Measurements from ENCODE around the gene PTPN18.

The PTPN18 gene

GRCh38 chr2:130338793-130339345, 17.0 kb upstream of the PTPN18 start:
- no peak for DNase-seq (ENCODE audit: low read depth, low spot score)
- H3K27ac ChIP-seq: no peak overlapping the region

- no peak for DNase-seq (ENCODE audit: low read depth, low spot score)
- no peak overlapping the region for H3K27ac ChIP-seq
These were observed 15.7 kb upstream of the PTPN18 start for GRCh38 chr2:130339885-130340745.

GRCh38 chr2:130341562-130342019, 14.3 kb upstream of the PTPN18 start:
- DNase-seq (ENCODE audit: low read depth, low spot score): no peak
- peak overlapping the region; percentile 78 for H3K27ac ChIP-seq

GRCh38 chr2:130342020-130342532, 13.8 kb upstream of the PTPN18 start:
- peak; percentile 84 for DNase-seq (ENCODE audit: low read depth, low spot score)
- H3K27ac ChIP-seq: peak overlapping the region; percentile 78

- peak within 1 kb of the TSS; percentile 78 for H3K27ac ChIP-seq
- DNase-seq (ENCODE audit: low read depth, low spot score): peak; percentile 99
These were observed 13.2 kb upstream of the PTPN18 start, which contains the start of gene IMP4 for GRCh38 chr2:130342533-130343275. Gene IMP4 (plus strand): TSS chr2:130342897. CDS start chr2:130342933, 36 bp downstream.

- no peak overlapping the region for H3K27ac ChIP-seq
- DNase-seq (ENCODE audit: low read depth, low spot score): no peak
These were observed 11.3 kb upstream of the PTPN18 start for GRCh38 chr2:130344578-130344977.

- no peak overlapping the region for H3K27ac ChIP-seq
- no peak for DNase-seq (ENCODE audit: low read depth, low spot score)
These were observed 10.8 kb upstream of the PTPN18 start for GRCh38 chr2:130345091-130345490.

- no peak for DNase-seq (ENCODE audit: low read depth, low spot score)
- H3K27ac ChIP-seq: no peak overlapping the region
These were observed 10.2 kb upstream of the PTPN18 start for GRCh38 chr2:130345611-130346010.

GRCh38 chr2:130346041-130346740, 9.7 kb upstream of the PTPN18 start:
- no peak for DNase-seq (ENCODE audit: low read depth, low spot score)
- H3K27ac ChIP-seq: no peak overlapping the region

GRCh38 chr2:130346741-130347066, 9.2 kb upstream of the PTPN18 start:
- DNase-seq (ENCODE audit: low read depth, low spot score): no peak

GRCh38 chr2:130347220-130347925, 8.5 kb upstream of the PTPN18 start:
- H3K27ac ChIP-seq: no peak overlapping the region
- DNase-seq (ENCODE audit: low read depth, low spot score): no peak

More at GRCh38 chr2:130346741-130347066, 9.2 kb upstream of the PTPN18 start:
- H3K27ac ChIP-seq: no peak overlapping the region

GRCh38 chr2:130349174-130349573, 6.7 kb upstream of the PTPN18 start:
- no peak for DNase-seq (ENCODE audit: low read depth, low spot score)
- H3K27ac ChIP-seq: no peak overlapping the region

- DNase-seq (ENCODE audit: low read depth, low spot score): no peak
- no peak overlapping the region for H3K27ac ChIP-seq
These were observed 4.1 kb upstream of the PTPN18 start for GRCh38 chr2:130351711-130352110.

- no peak overlapping the region for H3K27ac ChIP-seq
- no peak for DNase-seq (ENCODE audit: low read depth, low spot score)
These were observed 3.6 kb upstream of the PTPN18 start for GRCh38 chr2:130352237-130352636.

- no peak for DNase-seq (ENCODE audit: low read depth, low spot score)
- H3K27ac ChIP-seq: no peak overlapping the region
These were observed 2.3 kb upstream of the PTPN18 start for GRCh38 chr2:130353291-130354138.

- DNase-seq (ENCODE audit: low read depth, low spot score): no peak
- no peak overlapping the region for H3K27ac ChIP-seq
These were observed 1.8 kb upstream of the PTPN18 start for GRCh38 chr2:130354139-130354428.

GRCh38 chr2:130355172-130355577, 681 bp upstream of the PTPN18 start:
- no peak overlapping the region for H3K27ac ChIP-seq
- no peak for DNase-seq (ENCODE audit: low read depth, low spot score)

- no peak overlapping the region for H3K27ac ChIP-seq
- DNase-seq (ENCODE audit: low read depth, low spot score): no peak
These were observed 2.0 kb downstream of the PTPN18 start for GRCh38 chr2:130357864-130358263.

Data from epithelial cell of prostate (primary cell).